IPS-18c (cell line): ENCODE results near the gene PRKAR1B.

Experiments
- H3K4me3 ChIP-seq: 2 replicates; pipeline ENCODE4 v1.7.0; 2013; ENCODE audit warnings: low read depth, mild to moderate bottlenecking, low read length, moderate library complexity; ENCODE audit not compliant: insufficient read depth
- H3K9me3 ChIP-seq: one replicate; pipeline ENCODE4 v1.6.1; 2013; ENCODE audit warnings: mild to moderate bottlenecking, low read length, moderate library complexity; ENCODE audit not compliant: control insufficient read depth, insufficient read depth

Gene PRKAR1B

GRCh38 chr7:574661-575395 is 152.3 kb downstream of the PRKAR1B start:
- Histone ChIP-seq H3K9me3 (no peaks in the 10 kb centered on the region), H3K4me3 (no peak overlapping the region)

GRCh38 chr7:573933-574381 is 153.1 kb downstream of the PRKAR1B start:
- Histone ChIP-seq H3K9me3 (no peaks in the 10 kb centered on the region), H3K4me3 (no peak overlapping the region)

GRCh38 chr7:573269-573932 is 153.7 kb downstream of the PRKAR1B start:
- no peaks in the 10 kb centered on the region for H3K9me3 ChIP-seq
- no peak overlapping the region for H3K4me3 ChIP-seq

- H3K9me3 ChIP-seq = no peaks in the 10 kb centered on the region
Observed at GRCh38 chr7:572416-573268, 154.4 kb downstream of the PRKAR1B start.

GRCh38 chr7:571718-572415 is 155.2 kb downstream of the PRKAR1B start:
- Histone ChIP-seq H3K4me3 (no peak overlapping the region), H3K9me3 (no peaks in the 10 kb centered on the region)

More at GRCh38 chr7:572416-573268, 154.4 kb downstream of the PRKAR1B start:
- H3K4me3 ChIP-seq = no peak overlapping the region

- Histone ChIP-seq H3K4me3 (no peak overlapping the region), H3K9me3 (no peaks in the 10 kb centered on the region)
Observed at GRCh38 chr7:571096-571717, 155.9 kb downstream of the PRKAR1B start.

- no peak overlapping the region for H3K4me3 ChIP-seq
- H3K9me3 ChIP-seq = no peaks in the 10 kb centered on the region
Observed at GRCh38 chr7:570801-571070, 156.3 kb downstream of the PRKAR1B start.

- no peak overlapping the region for H3K4me3 ChIP-seq
- H3K9me3 ChIP-seq = peaks cover 3% of the 10 kb centered on the region
Observed at GRCh38 chr7:569996-570800, 156.9 kb downstream of the PRKAR1B start.

GRCh38 chr7:569071-569855 is 157.8 kb downstream of the PRKAR1B start:
- peaks cover 3% of the 10 kb centered on the region for H3K9me3 ChIP-seq
- H3K4me3 ChIP-seq = no peak overlapping the region

- Histone ChIP-seq H3K9me3 (peaks cover 3% of the 10 kb centered on the region), H3K4me3 (no peak overlapping the region)
Observed at GRCh38 chr7:568031-568951, 158.8 kb downstream of the PRKAR1B start.

- Histone ChIP-seq H3K4me3 (no peak overlapping the region), H3K9me3 (peaks cover 3% of the 10 kb centered on the region)
Observed at GRCh38 chr7:567305-567883, 159.7 kb downstream of the PRKAR1B start.

- H3K4me3 ChIP-seq = no peak overlapping the region
- peaks cover 3% of the 10 kb centered on the region for H3K9me3 ChIP-seq
Observed at GRCh38 chr7:566100-566499, 161.0 kb downstream of the PRKAR1B start.

GRCh38 chr7:564176-564865 is 162.8 kb downstream of the PRKAR1B start:
- no peak overlapping the region for H3K4me3 ChIP-seq
- H3K9me3 ChIP-seq = peaks cover 3% of the 10 kb centered on the region

- no peak overlapping the region for H3K4me3 ChIP-seq
- H3K9me3 ChIP-seq = peaks cover 3% of the 10 kb centered on the region
Observed at GRCh38 chr7:563629-564170, 163.4 kb downstream of the PRKAR1B start.
